GM21390 (cell line): ENCODE measurements around the gene CCDC71L.
"Not testable (repeated sequence)": the region's sequence is repeated elsewhere in the genome, so short reads cannot be mapped to it uniquely, and the experiment has no call there.

Experiments
- ATAC-seq: cut with Tn5 transposase; IDR thresholded peaks from one replicate; pipeline ENCODE4 v1.9.1; 2021; ENCODE audit not compliant: unreplicated experiment

The CCDC71L gene

DNA sequence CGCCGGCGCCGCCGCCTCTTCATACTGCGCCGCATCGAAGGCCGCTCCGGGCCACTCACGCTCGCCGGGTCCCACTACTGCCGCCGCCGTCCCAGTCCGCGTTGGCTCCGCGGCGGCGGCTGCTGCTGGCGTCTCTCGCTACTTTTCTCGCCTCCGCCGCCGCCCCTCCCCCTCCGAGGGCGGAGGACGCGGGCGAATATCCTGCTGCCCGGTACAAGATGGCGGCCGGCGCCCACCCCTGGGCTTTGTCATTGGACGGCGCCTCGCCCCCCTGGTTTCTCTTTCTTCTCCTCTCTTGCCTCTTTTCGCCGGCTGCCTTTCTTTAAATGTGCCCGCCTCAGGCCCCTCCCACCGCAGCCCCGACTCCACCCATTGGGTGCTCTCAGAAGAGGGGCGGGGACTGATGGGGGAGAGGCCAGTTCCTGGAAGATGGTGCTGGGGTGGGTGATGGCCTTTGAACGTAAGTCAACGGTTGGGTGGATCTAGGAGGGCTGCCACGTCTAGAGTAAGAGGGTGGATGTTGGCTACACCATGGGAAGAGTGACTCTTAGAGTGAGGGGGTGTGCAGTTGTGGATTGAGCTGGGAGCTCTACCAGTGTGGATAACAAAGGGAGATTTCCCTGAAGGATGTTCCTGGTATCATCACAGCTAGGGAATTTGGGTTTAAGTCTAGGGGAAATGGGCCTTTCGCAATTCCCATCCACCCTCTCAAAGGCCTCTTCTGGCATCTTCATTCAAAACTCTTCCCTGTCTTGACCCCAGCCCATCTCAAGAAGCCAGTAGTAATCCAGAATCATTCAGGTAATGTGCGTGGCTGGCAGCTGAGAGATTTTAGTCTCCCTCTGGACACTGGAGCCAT lies at the start of gene CCDC71L:
CCDC71L (minus strand) TSS at position 297 of the 859 bp plus-strand sequence; CDS start at position 35, 262 bp downstream.
- peak; percentile 75 for ATAC-seq

DNA sequence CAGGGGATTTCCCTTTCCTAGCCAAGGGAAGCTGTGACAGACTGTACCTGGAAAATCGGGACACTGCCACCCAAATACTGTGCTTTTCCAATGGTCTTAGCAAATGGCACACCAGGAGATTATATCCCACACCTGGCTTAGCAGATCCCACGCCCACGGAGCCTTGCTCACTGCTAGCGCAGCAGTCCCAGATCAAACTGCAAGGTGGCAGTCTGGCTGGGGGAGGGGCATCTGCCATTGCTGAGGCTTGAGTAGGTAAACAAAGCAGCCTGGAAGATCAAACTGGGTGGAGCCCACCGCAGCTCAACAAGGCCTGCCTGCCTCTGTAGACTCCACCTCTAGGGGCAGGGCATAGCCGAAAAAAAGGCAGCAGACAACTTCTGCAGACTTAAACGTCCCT lies 48.6 kb upstream of the CCDC71L start:
- not testable (repeated sequence) for ATAC-seq

DNA sequence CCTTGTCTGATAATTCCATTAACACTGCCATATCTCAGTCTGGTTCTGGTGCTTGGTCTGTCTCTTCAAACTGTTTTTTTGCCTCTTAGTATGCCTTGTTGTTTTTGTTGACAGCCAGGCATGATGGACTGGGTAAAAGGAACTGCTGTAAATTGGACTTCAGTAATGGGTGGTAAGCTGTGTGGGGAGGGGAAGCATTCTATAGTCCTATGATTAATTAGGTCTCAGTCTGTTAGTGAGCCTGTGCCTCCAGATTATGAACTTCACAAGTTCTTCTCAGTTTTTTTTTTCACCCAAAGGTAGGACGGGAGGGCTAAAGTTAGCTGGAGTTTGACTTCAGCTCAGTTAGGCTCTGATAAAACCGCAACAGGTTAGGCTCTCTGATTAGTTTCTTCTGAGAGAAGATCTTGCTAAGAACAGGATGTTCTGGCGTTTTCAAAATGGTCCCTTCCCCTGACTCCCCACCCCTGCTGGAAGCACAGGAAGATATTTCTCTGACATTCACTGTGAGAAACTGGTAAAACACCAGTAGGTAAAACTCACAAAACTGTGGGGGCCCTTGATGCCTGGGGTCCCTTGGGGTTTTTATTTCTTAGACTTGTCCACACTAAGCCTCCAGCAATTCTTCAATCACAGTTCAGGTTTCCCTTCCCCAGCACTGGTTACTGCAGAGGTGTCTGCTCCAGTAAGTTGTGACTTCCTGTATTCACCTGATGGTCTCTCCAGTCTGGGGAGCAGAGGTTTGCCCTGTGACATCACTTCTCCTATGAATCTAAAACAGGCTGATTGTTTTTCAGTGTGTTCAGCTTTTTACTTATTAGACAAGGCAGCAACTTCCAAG lies 43.3 kb upstream of the CCDC71L start:
- peak; percentile 78 for ATAC-seq

DNA sequence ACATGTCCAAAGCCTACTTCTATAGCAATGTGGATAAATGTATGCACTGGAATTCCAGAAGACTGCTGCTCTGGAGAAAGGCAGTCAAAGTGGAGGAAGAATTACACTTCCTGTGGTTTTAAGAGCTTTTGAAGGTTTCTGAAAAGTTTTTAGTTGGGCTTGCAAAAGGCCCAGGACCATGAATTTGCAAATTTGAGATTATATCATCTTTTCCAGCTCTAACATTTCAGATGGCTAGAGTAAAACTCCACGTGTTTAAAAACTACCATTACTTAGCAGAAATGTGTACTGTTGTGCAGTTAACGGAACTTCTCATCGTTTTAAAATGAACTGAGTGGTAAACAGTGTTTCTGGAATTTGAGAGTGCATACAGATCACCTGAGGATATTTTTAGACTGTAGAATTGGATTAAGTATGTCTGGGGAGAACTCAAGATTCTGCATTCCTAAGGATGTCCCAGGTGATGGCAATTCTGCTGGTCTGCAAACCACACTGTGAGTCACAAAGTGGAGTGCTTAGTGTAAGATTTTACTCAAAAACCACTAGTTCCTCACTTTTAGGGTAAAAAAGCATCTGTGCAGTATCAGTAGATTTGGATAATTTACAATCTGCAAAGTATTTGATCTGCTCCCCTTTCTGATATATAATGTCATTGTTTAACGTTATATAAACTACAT lies 32.9 kb upstream of the CCDC71L start:
- ATAC-seq = no peak

DNA sequence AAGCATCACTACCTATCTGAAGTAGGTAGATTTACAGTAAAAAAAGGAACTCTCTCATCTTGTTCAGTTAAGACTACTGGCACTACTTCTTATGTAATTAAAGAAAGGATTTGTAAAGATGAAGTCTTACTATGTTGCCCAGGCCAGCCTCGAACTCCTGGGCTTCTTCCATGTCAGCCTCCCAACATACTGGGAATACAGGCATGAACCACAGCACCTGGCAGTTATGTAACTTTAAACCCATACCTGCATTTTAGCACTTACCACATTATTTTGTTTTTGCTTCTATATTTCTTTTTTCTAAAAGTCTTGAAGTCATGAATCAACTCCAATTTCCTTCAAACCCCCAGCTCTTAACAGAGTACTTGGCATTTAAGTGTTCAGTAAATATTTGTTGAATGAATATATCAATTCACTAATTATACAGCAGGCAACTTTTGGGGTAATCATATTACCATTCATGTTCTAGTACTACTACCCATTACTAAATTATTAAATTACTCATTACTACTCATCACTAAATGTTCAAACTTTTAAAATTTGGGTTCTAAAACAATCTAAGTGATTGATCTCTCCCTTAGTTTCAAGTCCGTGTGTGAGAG lies 31.6 kb upstream of the CCDC71L start:
- ATAC-seq = no peak

DNA sequence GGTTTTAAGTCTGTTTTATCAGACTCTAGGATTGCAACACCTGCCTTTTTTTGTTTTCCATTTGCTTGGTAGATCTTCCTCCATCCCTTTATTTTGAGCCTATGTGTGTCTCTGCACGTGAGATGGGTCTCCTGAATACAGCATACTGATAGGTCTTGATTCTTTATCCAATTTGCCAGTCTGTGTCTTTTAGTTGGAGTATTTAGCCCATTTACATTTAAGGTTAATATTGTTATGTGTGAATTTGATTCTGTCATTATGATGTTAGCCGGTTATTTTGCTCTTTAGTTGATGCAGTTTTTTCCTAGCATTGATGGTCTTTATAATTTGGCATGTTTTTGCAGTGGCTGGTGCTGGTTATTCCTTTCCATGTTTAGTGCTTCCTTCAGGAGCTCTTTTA lies 27.2 kb upstream of the CCDC71L start:
- not testable (repeated sequence) for ATAC-seq

DNA sequence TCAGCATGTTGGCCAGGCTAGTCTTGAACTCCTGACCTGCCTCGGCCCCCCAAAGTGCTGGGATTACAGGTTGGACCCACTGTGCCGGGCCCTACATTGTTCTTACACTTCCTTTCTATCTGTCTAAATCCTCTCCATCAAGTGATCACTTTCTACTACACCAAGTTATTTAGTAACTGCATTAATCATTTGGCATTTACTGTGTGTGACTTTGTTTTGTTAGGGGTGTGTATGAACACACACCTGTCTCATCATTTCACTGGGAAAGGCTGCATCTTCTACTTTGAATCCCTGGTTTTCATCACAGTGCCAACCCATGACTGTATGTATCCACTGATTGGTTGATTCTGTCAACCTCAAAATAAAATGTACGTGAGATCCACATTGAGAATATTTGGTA lies 23.0 kb upstream of the CCDC71L start:
- no peak for ATAC-seq

DNA sequence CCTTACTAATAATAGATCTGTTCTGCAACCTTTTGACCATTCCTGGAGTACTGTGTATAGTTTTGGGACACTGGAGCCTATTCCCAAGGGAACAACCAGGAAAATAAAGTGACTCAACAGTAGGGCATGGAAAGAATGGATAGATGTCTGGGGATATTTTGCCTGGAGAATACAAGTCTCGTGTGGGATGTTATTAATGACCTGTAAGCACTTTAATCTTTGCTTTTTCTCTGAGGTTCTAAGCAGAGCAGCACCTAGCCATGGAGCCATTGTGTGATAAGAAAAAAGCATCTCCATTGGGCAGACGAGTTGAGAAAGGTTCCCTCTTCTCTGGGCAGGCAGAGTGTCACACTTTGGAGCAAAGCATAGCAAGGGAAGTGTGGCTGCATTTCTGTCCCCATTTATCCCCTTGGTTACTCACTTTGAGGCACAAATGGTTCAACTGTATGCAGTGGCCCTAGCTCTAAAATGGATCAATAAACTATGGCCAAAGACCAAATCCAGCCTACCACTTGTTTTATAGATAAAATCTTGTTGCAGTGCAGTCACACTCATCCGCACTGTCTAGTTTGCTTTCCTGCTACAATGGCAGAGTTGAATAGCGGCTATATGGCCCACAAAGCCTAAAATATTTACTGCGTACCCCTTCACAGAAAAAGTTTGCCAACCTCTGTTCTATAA lies 21.0 kb upstream of the CCDC71L start:
- ATAC-seq = no peak

DNA sequence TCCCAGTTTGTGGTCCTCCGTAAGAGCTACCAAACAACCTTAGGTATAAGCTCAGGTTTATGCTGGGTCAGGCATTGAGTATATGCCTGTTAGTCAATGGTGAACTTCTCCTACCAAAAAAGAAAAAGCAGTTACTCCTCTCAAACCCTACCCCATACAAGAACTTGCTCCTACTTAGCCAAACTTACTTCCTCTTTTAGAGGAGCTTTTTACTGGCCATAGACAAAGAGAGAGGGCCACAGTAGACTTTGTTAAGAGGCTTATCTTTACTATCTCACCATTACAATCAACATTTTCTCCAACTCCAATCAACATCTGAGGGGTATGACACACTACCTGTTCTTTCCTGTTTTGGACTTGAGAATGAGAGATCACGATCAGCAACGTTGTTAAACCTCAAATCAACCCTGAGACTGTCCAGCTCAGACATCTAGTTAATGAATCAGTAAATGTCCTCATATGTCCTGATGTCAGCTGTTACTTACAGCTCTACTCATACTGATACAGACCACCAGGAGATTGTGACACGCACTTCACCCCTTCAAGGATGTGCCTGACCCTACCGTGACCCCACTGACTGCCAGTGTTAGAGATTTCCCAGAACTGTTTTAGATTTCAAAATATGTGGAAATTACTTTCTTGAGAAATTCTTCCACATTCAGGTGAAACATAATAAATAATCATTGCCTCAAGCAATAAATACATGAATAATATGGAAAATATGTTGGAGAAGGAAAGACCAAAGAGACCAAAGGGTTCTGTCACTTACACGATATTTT lies 18.4 kb upstream of the CCDC71L start:
- ATAC-seq = no peak

DNA sequence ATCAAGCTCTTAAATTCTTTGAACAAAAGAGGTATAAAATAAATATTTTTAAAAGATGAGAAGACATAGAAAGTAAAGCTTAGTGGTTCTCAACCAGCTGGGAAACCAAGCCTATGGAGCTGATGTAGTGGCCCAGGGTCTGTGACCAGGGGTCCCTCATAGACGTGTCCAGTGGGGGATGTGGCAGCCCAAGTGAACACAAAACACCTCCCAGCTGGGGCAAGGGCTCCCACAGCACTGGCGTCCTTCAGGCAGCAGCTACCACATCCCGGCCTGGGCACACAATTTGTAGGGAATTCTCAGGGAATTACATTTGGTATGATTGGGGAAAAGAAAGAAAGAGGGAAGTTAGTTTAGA lies 17.8 kb upstream of the CCDC71L start:
- no peak for ATAC-seq

DNA sequence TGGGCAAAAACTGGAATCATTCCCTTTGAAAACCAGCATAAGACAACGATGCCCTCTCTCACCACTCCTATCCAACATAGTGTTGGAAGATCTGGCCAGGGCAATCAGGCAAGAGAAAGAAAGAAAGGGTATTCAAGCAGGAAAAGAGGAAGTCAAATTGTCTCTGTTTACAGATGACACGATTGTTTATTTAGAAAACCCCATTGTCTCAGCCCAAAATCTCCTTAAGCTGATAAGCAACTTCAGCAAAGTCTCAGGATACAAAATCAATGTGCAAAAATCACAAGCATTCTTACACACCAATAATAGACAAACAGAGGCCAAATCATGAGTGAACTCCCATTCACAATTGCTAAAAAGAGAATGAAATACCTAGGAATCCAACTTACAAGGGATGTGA lies 15.5 kb upstream of the CCDC71L start:
- ATAC-seq = not testable (repeated sequence)

DNA sequence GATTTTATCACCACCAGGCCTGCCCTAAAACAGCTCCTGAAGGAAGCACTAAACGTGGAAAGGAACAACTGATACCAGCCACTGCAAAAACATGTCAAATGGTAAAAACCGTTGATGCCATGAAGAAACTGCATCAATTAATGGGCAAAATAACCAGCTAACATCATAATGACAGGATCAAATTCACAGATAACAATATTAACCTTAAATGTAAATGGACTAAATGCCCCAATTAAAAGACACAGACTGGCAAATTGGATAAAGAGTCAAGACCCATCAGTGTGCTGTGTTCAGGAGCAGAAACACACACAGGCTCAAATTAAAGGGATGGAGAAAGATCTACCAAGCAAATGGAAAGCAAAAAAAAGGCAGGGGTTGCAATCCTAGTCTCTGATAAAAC lies 12.7 kb upstream of the CCDC71L start:
- not testable (repeated sequence) for ATAC-seq

DNA sequence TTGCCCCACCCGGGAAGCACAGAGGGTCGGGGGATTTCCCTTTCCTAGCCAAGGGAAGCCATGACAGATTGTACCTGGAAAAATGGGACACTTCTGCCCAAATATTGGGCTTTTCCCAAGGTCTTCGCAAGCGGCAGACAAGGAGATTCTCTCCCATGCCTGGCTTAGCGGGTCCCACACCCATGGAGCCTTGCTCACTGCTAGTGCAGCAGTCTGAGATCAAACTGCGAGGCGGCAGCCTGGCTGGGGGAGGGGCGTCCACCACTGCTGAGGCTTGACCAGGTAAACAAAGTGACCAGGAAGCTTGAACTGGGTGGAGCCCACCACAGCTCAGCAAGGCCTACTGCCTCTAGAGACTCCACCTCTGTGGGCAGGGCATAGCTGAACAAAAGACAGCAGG lies 11.0 kb upstream of the CCDC71L start:
- not testable (repeated sequence) for ATAC-seq

DNA sequence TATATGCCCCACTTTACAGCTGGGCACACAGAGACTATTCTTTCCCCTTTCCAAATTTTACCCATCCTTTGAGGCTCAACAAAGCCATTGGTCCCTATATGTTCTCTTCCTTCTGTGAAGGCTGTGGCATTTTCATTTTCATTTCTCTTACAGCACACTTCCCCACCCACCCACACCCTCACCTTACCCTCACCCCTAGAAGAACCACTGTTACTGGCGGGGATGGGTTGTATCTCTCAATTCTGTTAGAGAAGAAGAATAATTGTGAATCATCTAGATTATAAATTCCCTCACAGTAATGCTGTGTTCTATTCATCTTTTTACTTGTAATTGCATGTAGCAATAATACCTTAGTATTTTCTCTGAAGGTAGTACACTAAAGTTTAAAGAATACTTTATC lies 10.2 kb upstream of the CCDC71L start:
- no peak for ATAC-seq

DNA sequence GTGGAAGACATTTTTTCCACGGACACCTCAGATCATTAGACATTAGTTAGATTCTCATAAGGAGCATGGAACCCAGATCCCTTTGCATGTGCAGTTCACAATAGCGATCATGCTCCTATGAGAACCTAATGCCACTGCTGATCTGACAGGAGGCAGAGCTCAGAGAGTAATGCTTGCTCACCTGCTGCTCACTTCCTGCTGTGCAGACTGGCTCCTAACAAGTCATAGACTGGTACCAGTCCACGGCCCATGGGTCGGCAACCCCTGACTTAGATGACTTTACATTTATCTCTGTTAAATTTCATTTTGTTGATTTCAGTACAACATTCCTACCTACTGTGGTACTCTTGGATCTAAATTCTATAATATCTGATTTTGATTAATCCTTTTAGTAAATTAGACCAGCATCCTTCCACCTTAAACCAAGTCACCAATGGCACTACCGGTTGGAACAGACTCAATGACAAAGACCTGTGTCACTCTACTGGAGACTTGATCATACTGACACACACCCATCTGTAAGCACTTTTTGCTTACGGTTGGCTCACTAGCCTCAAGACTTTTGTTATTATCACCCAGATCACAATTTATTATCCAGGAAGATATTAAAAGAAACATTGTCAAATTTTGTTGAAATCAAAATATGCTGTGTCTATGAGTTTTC lies 8.0 kb upstream of the CCDC71L start:
- no peak for ATAC-seq

DNA sequence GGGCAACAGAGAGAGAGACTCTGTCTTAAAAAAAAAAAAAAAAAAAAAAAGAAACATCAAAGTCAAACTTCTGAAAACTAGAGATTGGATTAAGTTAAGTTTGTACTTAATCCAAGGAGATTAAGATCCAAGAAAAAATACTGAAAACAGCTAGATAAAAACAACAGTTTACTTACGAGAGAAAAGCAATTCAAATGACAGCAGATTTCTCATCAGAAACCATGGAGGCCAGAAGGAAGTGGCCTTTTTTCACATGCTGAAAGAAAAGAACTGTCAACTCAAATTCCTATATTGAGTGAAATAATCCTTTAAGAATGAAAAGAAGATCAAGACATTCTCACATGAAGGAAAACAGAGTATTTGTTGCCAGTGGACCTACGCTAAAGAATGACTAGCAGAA lies 5.4 kb upstream of the CCDC71L start:
- no peak for ATAC-seq

DNA sequence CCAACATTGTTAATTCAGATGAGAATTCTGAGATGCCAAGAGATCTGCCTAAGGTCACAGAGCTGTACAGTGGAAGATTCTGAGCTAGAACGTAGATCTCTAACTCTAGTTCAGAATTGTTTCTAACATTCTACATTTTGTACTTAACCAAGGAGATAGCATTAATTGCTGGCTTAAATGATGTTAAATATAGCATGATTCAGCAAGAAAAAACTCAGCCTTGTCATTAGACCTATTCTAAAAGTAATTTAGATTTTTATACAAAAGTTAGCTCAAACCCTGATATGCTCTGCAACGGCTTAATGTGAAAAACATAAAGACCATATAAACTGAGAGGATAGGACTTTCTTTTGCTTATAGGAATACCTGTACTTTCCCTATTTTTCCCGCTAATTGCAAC lies 3.4 kb upstream of the CCDC71L start:
- no peak for ATAC-seq

DNA sequence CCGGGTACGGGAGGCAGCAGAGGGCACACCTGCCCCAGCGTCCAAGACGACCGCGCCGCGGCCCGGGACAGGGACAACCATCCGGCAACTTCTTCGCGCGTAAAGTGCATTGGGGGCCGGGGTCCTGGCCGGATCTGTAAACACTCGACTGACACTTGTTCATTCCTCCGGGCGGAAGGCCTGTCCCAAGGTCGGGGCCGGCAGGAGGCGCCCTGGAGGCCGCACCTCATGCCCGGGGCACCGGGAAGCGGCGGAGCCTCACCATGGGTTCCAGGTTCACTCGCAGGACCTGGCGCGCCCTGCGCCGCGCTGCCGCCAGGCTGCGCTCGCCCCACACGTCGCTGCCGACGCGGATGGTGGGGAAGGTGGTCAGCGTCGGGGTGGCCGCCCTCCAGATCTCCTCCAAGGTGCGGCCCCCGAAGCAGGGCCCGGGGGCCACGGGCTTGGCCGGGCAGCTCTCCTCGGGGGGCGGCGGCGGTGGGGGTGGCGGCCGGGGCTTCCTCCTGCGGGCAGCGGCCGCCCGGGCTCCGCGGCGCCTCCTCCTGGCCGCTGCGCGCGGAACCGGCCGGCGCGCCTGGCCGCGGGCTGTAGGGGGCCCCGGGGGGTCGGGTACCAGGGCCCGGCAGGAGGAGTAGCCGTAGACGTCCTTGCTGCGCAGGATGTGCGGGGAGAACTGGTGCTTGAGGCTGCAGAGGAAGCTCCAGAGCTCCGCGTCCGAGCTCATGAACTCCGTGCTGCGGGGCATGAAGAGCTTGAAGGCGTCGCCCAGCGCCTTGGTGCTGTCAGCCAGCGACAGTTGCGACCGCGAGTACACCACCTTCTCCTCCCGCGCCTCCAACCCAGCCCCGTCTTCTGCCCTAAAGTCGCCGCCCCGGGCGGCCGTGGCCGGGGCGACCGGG lies 746 bp downstream of the CCDC71L start:
- ATAC-seq = peak; percentile 63
